ENCODE measurements around the gene COX18.

The COX18 gene

DNA sequence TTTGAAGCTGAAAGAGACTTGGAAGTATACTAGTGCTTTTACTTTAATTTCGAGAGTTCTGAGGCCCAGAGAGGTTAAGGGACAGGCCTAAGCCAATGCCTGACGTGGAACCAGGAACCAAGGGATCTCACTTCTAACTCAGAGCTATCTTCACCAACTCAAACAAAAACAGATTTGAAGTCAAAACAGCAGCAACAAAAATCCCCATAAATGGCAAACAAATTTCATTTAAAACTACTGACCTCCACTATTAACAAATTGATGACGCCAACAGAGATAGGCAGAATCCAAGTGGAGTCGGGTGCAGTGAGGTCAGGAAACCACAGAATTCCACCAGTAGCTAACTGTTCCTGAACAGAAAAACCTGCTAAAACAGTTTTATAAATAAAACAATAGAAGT lies 5.0 kb downstream of the COX18 start:
- TF ChIP-seq, protein P1, sequence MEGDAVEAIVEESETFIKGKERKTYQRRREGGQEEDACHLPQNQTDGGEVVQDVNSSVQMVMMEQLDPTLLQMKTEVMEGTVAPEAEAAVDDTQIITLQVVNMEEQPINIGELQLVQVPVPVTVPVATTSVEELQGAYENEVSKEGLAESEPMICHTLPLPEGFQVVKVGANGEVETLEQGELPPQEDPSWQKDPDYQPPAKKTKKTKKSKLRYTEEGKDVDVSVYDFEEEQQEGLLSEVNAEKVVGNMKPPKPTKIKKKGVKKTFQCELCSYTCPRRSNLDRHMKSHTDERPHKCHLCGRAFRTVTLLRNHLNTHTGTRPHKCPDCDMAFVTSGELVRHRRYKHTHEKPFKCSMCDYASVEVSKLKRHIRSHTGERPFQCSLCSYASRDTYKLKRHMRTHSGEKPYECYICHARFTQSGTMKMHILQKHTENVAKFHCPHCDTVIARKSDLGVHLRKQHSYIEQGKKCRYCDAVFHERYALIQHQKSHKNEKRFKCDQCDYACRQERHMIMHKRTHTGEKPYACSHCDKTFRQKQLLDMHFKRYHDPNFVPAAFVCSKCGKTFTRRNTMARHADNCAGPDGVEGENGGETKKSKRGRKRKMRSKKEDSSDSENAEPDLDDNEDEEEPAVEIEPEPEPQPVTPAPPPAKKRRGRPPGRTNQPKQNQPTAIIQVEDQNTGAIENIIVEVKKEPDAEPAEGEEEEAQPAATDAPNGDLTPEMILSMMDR (IDR thresholded peaks at IDR 0.05; ENCODE audit: control insufficient read depth, insufficient read depth, low read depth, low read length, missing control alignments), result no peak
- no peak for DNase-seq (ENCODE audit: low read depth)
- no peak overlapping the region for H3K4me3 ChIP-seq (ENCODE audit: control insufficient read depth, low read depth, low read length)

GRCh38 chr4:73055241-73055897 lies 14.1 kb downstream of the COX18 start:
- no peak for DNase-seq (ENCODE audit: low read depth)
- TF ChIP-seq, protein P1 (IDR thresholded peaks at IDR 0.05; ENCODE audit: control insufficient read depth, insufficient read depth, low read depth, low read length, missing control alignments), result no peak
- no peak overlapping the region for H3K4me3 ChIP-seq (ENCODE audit: control insufficient read depth, low read depth, low read length)

DNA sequence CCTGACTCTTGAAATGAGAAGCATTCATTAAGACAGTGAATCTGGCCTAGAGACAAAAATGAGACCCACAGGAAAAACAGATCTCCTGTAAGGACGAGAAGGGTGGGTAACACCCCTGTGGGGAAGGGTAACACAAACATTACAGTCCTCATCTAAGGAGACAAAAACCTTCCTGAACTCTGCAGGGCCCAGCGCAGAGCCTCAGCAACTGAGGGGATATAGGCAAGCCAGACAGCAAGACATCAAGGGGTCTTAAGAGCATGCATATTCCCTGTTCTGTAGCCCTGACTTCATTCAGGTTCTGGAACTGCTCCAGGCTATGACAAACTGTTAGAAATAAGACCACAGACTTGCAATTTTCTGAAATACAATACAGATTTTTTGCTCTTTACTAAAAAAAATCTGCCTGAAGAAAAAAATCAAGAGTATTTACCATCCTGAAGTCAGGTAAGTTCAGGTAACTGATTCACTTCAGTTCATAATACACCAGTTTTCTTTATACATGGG lies 15.5 kb downstream of the COX18 start:
- no peak overlapping the region for H3K4me3 ChIP-seq (ENCODE audit: control insufficient read depth, low read depth, low read length)
- TF ChIP-seq, protein P1 (IDR thresholded peaks at IDR 0.05; ENCODE audit: control insufficient read depth, insufficient read depth, low read depth, low read length, missing control alignments), result no peak
- DNase-seq (ENCODE audit: low read depth), result no peak

DNA sequence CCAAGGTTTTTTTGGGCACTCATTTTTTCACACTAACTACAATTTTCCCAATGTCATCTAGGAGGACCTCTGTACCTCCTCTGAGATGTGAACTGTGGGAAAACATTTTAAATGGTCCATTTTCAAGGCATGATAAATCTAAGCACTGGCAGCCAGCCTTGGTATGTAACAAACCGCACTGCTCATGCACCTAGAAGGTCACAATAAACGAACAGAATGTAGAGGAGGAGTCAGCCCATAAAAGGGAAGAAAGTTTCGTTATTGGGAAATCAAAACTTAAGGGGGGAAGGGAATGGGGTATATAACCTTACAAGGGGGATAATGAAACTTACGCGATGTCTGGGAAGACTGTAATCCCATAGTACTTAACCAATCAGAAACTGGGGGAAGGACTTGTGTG lies 16.4 kb downstream of the COX18 start:
- H3K4me3 ChIP-seq (ENCODE audit: control insufficient read depth, low read depth, low read length), result no peak overlapping the region
- TF ChIP-seq, protein P1 (IDR thresholded peaks at IDR 0.05; ENCODE audit: control insufficient read depth, insufficient read depth, low read depth, low read length, missing control alignments), result no peak
- no peak for DNase-seq (ENCODE audit: low read depth)

DNA sequence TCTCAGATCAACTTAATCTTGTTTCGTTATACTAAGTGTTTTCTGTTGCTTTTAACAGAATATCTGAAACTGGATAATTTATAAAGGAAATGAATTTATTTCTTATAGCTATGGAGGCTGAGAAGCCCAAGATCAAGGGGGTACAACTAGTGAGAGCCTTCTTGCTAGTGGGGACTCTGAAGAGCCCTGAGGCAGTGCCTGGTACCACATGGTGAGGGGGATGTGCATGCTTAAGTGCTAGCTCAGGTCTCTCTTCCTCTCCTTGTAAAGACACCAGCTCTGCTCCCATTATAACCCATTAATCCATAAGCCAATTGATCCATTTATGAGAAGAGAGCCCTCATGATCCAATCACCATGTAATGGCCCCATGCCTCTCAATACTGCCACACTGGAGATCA lies 17.9 kb downstream of the COX18 start:
- DNase-seq (ENCODE audit: low read depth), result no peak
- TF ChIP-seq, protein P1 (IDR thresholded peaks at IDR 0.05; ENCODE audit: control insufficient read depth, insufficient read depth, low read depth, low read length, missing control alignments), result no peak
- H3K4me3 ChIP-seq (ENCODE audit: control insufficient read depth, low read depth, low read length), result no peak overlapping the region

DNA sequence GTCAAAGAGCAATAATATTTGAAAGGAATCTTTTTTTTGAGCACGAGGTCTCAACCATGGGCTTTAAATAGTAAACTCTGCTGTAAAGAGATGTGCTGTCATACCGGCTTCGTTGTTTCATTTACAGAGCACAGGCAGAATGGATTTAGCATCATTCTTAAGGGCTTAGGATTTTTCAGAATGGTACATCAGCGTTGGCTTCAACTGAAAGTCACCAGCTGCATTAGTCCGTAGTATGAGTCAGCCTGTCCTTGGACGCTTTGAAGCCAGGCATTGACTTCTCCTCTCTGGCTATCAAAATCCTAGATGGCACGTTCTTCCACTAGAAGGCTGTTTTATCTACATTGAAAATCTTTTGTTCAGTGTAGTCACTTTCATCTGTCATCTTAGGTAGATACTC lies 23.6 kb downstream of the COX18 start:
- no peak overlapping the region for H3K4me3 ChIP-seq (ENCODE audit: control insufficient read depth, low read depth, low read length)
- DNase-seq (ENCODE audit: low read depth), result no peak
- TF ChIP-seq, protein P1 (IDR thresholded peaks at IDR 0.05; ENCODE audit: control insufficient read depth, insufficient read depth, low read depth, low read length, missing control alignments), result no peak

All from AG09309 (cell line).